A673 (cell line): Measurements from ENCODE around the gene TACR3.

ENCODE experiments used
- CTCF ChIP-seq: fragments of 300-800, 200-600 bp; sonication (generic); conservative IDR thresholded peaks from 2 replicates; pipeline ENCODE4 v1.5.1; 2017; ENCODE audit warnings: low read depth, mild to moderate bottlenecking, antibody characterized with exemption, low read length, moderate library complexity, mixed read lengths
- EZH2 ChIP-seq: fragments of 200-600 bp; sonication (generic); IDR thresholded peaks from 2 replicates; pipeline ENCODE4 v1.6.1; 2017; ENCODE audit warnings: borderline replicate concordance, low read depth, mild to moderate bottlenecking, mixed read lengths, antibody characterized with exemption, low read length; ENCODE audit not compliant: poor library complexity, severe bottlenecking

- TF ChIP-seq CTCF (no peak), EZH2 (no peak)
Measured at GRCh38 chr4:103757631-103758030, 37.8 kb upstream of the TACR3 start.
